Stimulated activated naive CD8-positive, alpha-beta T cell treated with anti-CD3 and anti-CD28 coated beads, Interleukin-15, Interleukin-2, amounts not matched to agents 100 ng/mL and 50 ng/mL, for 24 hours (primary cell): ENCODE results near the gene PDK1.

Experiments used
- H3K27ac Mint-ChIP-seq: one replicate; pipeline ENCODE4 v1.8.0; 2021; ENCODE audit warnings: mild to moderate bottlenecking, mixed read lengths
- H3K27me3 Mint-ChIP-seq: one replicate; pipeline ENCODE4 v1.8.0; 2021; ENCODE audit warnings: mixed read lengths
- H3K36me3 Mint-ChIP-seq: one replicate; pipeline ENCODE4 v1.8.0; 2021; ENCODE audit warnings: low read depth, mixed read lengths
- H3K4me1 Mint-ChIP-seq: one replicate; pipeline ENCODE4 v1.8.0; 2021; ENCODE audit warnings: low read depth, mixed read lengths
- H3K4me3 Mint-ChIP-seq: one replicate; pipeline ENCODE4 v1.8.0; 2021; ENCODE audit warnings: mild to moderate bottlenecking, mixed read lengths
- H3K9me3 Mint-ChIP-seq: one replicate; pipeline ENCODE4 v1.8.0; 2021; ENCODE audit warnings: mixed read lengths

The PDK1 gene

DNA sequence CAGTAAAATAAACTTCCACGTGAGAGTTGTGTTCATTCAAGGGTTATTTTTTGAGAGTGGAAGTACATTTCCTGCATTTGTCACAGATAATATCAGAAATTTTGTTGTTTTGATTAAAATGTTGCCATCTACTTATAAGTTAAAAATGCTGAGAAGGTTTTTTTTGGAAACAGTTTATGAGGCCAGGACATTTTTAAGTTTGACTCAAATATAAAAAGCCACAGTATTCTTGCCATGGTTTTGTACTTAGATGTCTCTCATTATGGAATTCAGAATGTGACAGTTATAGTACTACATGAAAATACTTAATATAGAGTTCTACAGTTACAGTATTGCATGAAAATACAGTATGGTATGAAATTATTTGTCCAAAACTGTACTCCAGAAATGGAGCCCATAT is 44.1 kb downstream of the PDK1 start:
- Mint-ChIP-seq H3K4me3 (no peak overlapping the region), H3K4me1 (no peaks in the 10 kb centered on the region), H3K36me3 (peaks cover 92% of the 10 kb centered on the region), H3K27ac (no peak overlapping the region), H3K9me3 (no peaks in the 10 kb centered on the region), H3K27me3 (no peaks in the 10 kb centered on the region)

DNA sequence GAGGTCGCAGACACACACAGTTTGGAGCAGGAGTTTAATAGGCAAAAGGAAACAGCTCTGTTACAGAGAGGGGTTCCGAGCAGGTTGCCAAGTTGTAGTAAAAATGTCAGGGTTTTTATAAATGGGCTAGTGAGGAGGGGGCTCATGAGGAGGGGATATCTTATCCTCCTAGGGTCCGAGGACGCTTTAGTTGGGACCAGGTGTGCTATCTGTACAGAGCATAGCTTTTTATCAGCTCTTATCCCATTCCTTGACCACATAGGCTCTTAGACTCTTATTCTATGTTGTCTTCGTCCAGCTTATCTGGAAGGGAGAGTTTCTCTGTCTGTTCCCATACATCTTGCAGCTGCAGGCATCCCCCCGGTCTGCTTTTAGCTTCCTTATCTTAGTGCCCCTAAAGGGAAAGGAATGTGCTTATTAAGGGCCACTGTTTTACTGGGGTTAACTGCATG is 44.7 kb downstream of the PDK1 start:
- H3K4me1 Mint-ChIP-seq, result no peaks in the 10 kb centered on the region

DNA sequence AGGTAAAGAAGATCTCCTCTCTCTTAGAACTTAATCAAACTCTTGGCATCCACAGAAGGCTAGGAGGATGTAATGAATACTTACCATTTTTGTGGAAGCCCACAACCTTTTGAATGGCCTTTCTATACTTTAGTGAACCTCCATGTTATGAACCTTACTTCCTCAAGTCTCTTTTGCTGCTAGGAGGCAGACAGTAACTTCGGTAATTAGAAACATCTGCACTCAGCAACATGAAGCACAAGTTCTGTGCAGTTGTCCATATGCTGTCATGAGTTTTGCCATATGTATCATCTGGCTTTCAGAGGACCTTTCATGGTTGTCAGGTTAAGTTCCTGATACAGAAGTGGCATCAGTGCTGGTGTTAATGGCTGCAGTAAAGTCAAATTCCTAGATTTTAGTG is 50.4 kb downstream of the PDK1 start:
- no peak overlapping the region for H3K4me3 Mint-ChIP-seq
- H3K36me3 Mint-ChIP-seq, result peaks cover 53% of the 10 kb centered on the region
- H3K27ac Mint-ChIP-seq, result no peak overlapping the region
- H3K4me1 Mint-ChIP-seq, result no peaks in the 10 kb centered on the region
- no peaks in the 10 kb centered on the region for H3K9me3 Mint-ChIP-seq
- no peaks in the 10 kb centered on the region for H3K27me3 Mint-ChIP-seq

More for the DNA sequence above, 44.7 kb downstream of the PDK1 start:
- Mint-ChIP-seq H3K27ac (no peak overlapping the region), H3K27me3 (no peaks in the 10 kb centered on the region), H3K4me3 (no peak overlapping the region), H3K36me3 (peaks cover 91% of the 10 kb centered on the region), H3K9me3 (no peaks in the 10 kb centered on the region)

GRCh38 chr2:172607379-172607928 is 51.6 kb downstream of the PDK1 start:
- Mint-ChIP-seq H3K27me3 (no peaks in the 10 kb centered on the region), H3K4me1 (no peaks in the 10 kb centered on the region), H3K4me3 (no peak overlapping the region), H3K27ac (no peak overlapping the region), H3K9me3 (no peaks in the 10 kb centered on the region), H3K36me3 (peaks cover 52% of the 10 kb centered on the region)

DNA sequence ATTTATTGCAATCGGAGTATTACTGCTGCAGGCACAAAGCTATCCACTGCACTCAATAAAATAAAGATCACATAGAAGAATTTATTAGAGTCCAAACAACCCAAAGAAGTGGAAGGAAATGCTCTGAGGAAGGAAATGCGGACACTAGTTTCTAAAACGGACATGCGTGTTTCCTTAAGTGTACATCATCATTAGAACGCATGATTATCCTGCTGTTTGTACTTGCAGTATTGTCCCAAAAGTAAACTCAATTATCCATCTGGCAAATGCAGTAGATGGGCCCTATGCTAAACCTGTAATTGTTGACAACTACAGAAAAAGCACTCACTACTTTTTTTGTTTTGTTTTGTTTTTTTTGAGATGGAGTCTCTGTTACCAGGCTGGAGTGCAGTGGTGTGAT is 53.6 kb downstream of the PDK1 start:
- Mint-ChIP-seq H3K36me3 (peaks cover 40% of the 10 kb centered on the region), H3K4me3 (no peak overlapping the region), H3K9me3 (no peaks in the 10 kb centered on the region), H3K27me3 (no peaks in the 10 kb centered on the region), H3K27ac (no peak overlapping the region), H3K4me1 (no peaks in the 10 kb centered on the region)

GRCh38 chr2:172612051-172612450 is 56.2 kb downstream of the PDK1 start:
- peaks cover 33% of the 10 kb centered on the region for H3K36me3 Mint-ChIP-seq
- no peaks in the 10 kb centered on the region for H3K9me3 Mint-ChIP-seq
- no peak overlapping the region for H3K27ac Mint-ChIP-seq
- no peaks in the 10 kb centered on the region for H3K4me1 Mint-ChIP-seq
- H3K4me3 Mint-ChIP-seq, result no peak overlapping the region
- H3K27me3 Mint-ChIP-seq, result no peaks in the 10 kb centered on the region

GRCh38 chr2:172613040-172613439 is 57.1 kb downstream of the PDK1 start:
- Mint-ChIP-seq H3K36me3 (peaks cover 29% of the 10 kb centered on the region), H3K27ac (no peak overlapping the region), H3K4me1 (no peaks in the 10 kb centered on the region), H3K9me3 (no peaks in the 10 kb centered on the region), H3K4me3 (no peak overlapping the region), H3K27me3 (no peaks in the 10 kb centered on the region)

GRCh38 chr2:172613615-172614231 is 57.8 kb downstream of the PDK1 start:
- Mint-ChIP-seq H3K9me3 (no peaks in the 10 kb centered on the region), H3K36me3 (peaks cover 25% of the 10 kb centered on the region), H3K27me3 (no peaks in the 10 kb centered on the region), H3K27ac (no peak overlapping the region), H3K4me1 (no peaks in the 10 kb centered on the region), H3K4me3 (no peak overlapping the region)

GRCh38 chr2:172614932-172615331 is 59.0 kb downstream of the PDK1 start:
- no peaks in the 10 kb centered on the region for H3K4me1 Mint-ChIP-seq
- H3K27ac Mint-ChIP-seq, result no peak overlapping the region

DNA sequence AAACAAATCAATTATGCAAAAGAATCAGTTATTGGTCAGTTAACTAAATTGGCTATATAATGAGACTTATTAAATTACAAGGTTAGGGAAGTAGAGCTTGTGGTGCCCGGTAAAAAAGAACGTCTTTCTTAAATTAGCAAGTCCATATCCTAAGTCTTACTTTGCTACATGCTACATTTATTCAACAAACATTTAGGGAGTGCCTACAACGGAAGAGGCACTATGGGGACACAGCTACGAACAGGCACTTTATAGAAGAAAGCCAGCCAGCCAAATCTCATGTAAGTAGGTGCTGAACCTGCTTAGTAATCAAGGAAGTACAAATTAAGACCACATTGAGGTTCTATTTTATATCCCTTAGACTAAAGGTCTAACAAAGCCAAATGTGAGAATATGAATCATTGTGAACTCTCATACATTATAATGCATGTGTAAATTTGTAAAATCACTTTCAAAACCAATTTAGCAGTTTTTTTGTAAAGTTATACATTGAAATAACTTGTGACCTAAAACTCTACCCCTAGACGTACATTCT is 59.9 kb downstream of the PDK1 start:
- Mint-ChIP-seq H3K27me3 (no peaks in the 10 kb centered on the region), H3K9me3 (no peaks in the 10 kb centered on the region), H3K4me1 (no peaks in the 10 kb centered on the region), H3K27ac (no peak overlapping the region), H3K36me3 (peaks cover 25% of the 10 kb centered on the region), H3K4me3 (no peak overlapping the region)

More at GRCh38 chr2:172614932-172615331, 59.0 kb downstream of the PDK1 start:
- Mint-ChIP-seq H3K4me3 (no peak overlapping the region), H3K9me3 (no peaks in the 10 kb centered on the region), H3K27me3 (no peaks in the 10 kb centered on the region), H3K36me3 (peaks cover 25% of the 10 kb centered on the region)

- no peak overlapping the region for H3K27ac Mint-ChIP-seq
- peaks cover 17% of the 10 kb centered on the region for H3K36me3 Mint-ChIP-seq
- H3K4me1 Mint-ChIP-seq, result no peaks in the 10 kb centered on the region
- no peak overlapping the region for H3K4me3 Mint-ChIP-seq
- no peaks in the 10 kb centered on the region for H3K27me3 Mint-ChIP-seq
- no peaks in the 10 kb centered on the region for H3K9me3 Mint-ChIP-seq
These were observed 61.2 kb downstream of the PDK1 start for GRCh38 chr2:172617115-172617514.

GRCh38 chr2:172623249-172623965 is 67.5 kb downstream of the PDK1 start:
- H3K9me3 Mint-ChIP-seq, result no peaks in the 10 kb centered on the region
- H3K4me3 Mint-ChIP-seq, result no peak overlapping the region
- H3K36me3 Mint-ChIP-seq, result peaks cover 16% of the 10 kb centered on the region
- no peaks in the 10 kb centered on the region for H3K27me3 Mint-ChIP-seq
- H3K4me1 Mint-ChIP-seq, result no peaks in the 10 kb centered on the region
- no peak overlapping the region for H3K27ac Mint-ChIP-seq

- Mint-ChIP-seq H3K4me3 (no peak overlapping the region), H3K27me3 (no peaks in the 10 kb centered on the region), H3K27ac (no peak overlapping the region), H3K4me1 (no peaks in the 10 kb centered on the region), H3K9me3 (no peaks in the 10 kb centered on the region), H3K36me3 (peaks cover 31% of the 10 kb centered on the region)
These were observed 69.1 kb downstream of the PDK1 start for GRCh38 chr2:172624996-172625395.

GRCh38 chr2:172627181-172627580 is 71.3 kb downstream of the PDK1 start:
- Mint-ChIP-seq H3K36me3 (peaks cover 37% of the 10 kb centered on the region), H3K9me3 (no peaks in the 10 kb centered on the region), H3K27me3 (no peaks in the 10 kb centered on the region), H3K27ac (no peak overlapping the region), H3K4me1 (no peaks in the 10 kb centered on the region), H3K4me3 (no peak overlapping the region)

DNA sequence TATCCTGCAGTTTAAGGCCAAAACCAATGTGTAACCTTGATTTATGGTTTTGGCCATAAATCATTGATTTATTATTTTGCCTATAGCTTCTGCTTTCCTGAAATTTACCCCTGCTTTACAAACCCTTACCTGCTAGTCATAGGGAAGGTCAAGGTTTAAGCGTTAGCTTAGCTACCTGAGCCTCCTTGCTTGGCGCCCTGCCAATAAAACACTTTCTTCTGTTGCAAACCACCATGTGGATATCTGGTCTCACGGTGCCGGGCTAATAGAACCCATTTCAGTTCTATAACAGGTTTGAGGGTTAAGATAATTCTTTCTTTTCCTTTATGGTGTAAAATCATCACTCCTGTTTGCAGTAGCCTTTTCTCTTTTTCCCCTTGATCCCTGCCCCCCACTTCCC is 72.2 kb downstream of the PDK1 start:
- Mint-ChIP-seq H3K27ac (no peak overlapping the region), H3K4me3 (no peak overlapping the region), H3K27me3 (no peaks in the 10 kb centered on the region), H3K36me3 (peaks cover 37% of the 10 kb centered on the region), H3K9me3 (no peaks in the 10 kb centered on the region), H3K4me1 (no peaks in the 10 kb centered on the region)
